Lower leg skin (tissue), 4 donors: ENCODE data around the gene RAP1GAP. TPM values are rescaled to one million over a fixed set of nuclear protein-coding genes. Genes with fewer than 3 reads are reported as not detected.
"Not testable (repeated sequence)": the region's sequence is repeated elsewhere in the genome, so short reads cannot be mapped to it uniquely, and the experiment has no call there.

Source experiments
- DNase-seq, 2 donors: peaks; one replicate each; pipeline ENCODE4 v3.0.0-alpha.2; 2019; ENCODE audit warnings: low spot score in 2 of 2
- H3K4me3 ChIP-seq: fragments of 200-600 bp; sonication (generic); 2 replicates; pipeline ENCODE4 v1.5.1; 2017; ENCODE audit warnings: mild to moderate bottlenecking, low read depth; ENCODE audit not compliant: poor library complexity, severe bottlenecking
- POLR2A ChIP-seq, 2 donors: fragments of 450-650 bp; IDR thresholded peaks; one replicate each; pipeline ENCODE4 v1.6.1; 2016 to 2017; ENCODE audit warnings: antibody characterized with exemption in 2 of 2, mild to moderate bottlenecking in 1 of 2, moderate library complexity in 1 of 2
- WGBS, 2 donors: methylation state at CpG; one replicate each; pipeline ENCODE4 v1.1.5; 2018; 5-methylcytosine and 5-hydroxymethylcytosine counted together
- intact Hi-C: fragments of 100-400 bp; cut with DNase I; formaldehyde crosslinking; loops from one replicate; pipeline ENCODE4 v1.15.0; 2023; ENCODE audit warnings: low total_unique reads
- total RNA-seq, 4 donors: library from RNA; depleted of rRNA; stranded (reverse); fragments of >200 nt; gene quantifications; one replicate each; pipeline ENCODE4 v1.1.0, GENCODE V29; 2016
- TF ChIP-seq, protein P1 (sequence below), 3 donors: fragments of 450-650 bp; IDR thresholded peaks; one replicate each; pipeline ENCODE4 v1.5.1; 2016; ENCODE audit warnings: antibody characterized with exemption in 3 of 3, mild to moderate bottlenecking in 3 of 3, moderate library complexity in 2 of 3

The RAP1GAP gene
- total RNA-seq, 4 donors from 2014 or later: 1.3 to 4.0 (median 2.6) TPM

DNA sequence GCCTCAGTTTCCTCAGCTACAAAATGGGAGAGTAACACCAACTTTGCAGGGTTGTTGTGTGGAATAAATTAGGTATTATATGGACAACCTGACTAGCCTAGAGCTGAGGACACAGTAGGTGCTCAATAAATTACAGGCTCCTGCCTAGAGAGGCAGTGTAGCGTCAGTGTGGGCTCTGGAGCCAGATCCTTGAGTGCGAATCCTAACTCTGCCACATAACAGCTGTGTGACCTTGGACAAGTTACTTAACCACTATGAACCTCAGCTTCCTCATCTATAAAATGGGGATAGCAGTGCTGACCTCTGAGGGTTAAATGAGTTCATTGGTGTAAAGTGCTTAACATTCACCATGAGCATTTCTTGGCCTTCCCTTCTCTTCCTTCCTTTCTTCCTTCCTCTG lies 33.1 kb downstream of the RAP1GAP start:
- no peak for TF ChIP-seq POLR2A (IDR thresholded peaks at IDR 0.05)
- TF ChIP-seq, protein P1, sequence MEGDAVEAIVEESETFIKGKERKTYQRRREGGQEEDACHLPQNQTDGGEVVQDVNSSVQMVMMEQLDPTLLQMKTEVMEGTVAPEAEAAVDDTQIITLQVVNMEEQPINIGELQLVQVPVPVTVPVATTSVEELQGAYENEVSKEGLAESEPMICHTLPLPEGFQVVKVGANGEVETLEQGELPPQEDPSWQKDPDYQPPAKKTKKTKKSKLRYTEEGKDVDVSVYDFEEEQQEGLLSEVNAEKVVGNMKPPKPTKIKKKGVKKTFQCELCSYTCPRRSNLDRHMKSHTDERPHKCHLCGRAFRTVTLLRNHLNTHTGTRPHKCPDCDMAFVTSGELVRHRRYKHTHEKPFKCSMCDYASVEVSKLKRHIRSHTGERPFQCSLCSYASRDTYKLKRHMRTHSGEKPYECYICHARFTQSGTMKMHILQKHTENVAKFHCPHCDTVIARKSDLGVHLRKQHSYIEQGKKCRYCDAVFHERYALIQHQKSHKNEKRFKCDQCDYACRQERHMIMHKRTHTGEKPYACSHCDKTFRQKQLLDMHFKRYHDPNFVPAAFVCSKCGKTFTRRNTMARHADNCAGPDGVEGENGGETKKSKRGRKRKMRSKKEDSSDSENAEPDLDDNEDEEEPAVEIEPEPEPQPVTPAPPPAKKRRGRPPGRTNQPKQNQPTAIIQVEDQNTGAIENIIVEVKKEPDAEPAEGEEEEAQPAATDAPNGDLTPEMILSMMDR (IDR thresholded peaks at IDR 0.05): no peak
- intact Hi-C loops: no loop called here
- no peak for DNase-seq
- no peak overlapping the region for H3K4me3 ChIP-seq
- 94 to 96% methylated on average over 2 of the region's 2 CpGs for whole genome bisulfite sequencing, 2 donors

DNA sequence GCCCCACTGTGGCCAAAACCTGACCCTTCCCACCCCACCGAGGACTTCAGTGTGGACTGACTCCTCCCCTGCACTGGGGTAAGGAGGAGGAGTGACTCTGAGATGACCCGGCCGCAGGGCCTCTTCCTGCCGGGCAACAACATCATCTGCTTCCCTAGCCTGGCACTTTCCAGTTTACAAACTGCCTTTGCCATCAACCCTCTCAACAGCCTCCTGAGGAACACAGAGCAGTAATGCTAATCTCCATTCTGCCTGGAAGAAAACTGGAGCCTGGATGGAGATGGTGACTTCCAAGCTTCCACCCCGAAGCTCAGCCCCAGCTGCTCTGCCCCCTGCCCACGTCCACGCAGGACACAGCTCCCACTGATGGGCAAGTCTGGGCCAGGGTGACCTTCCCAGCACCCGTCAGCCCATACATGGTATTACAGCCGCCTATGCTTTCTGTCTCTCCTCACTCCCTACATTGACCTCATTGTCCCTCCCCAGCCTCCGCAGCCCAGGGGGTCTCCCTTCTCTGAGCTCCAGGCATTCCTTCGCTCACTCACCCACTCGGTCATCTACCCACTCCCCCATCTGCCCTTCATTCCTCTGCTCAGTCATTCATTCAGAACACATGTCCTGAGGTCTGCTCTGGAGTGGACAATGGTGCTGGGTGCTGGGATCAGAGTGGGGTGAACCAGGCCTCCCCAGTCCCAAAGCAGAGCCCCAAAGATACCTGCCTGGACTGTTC lies 34.2 kb downstream of the RAP1GAP start:
- intact Hi-C loops: no loop called here
- H3K4me3 ChIP-seq: no peak overlapping the region
- DNase-seq: no peak
- TF ChIP-seq, protein P1 (IDR thresholded peaks at IDR 0.05): no peak
- no peak for TF ChIP-seq POLR2A (IDR thresholded peaks at IDR 0.05)
- WGBS, 2 donors: 78 to 86% methylated on average over 12 of the region's 12 CpGs

- intact Hi-C loops: no loop called here
- DNase-seq: no peak
- TF ChIP-seq, protein P1 (IDR thresholded peaks at IDR 0.05): no peak
- TF ChIP-seq POLR2A (IDR thresholded peaks at IDR 0.05): no peak
- 71 to 87% methylated on average over 12 to 18 of the region's 18 CpGs for WGBS, 2 donors
- H3K4me3 ChIP-seq: no peak overlapping the region
Observed at GRCh38 chr1:21633992-21634805, 35.0 kb downstream of the RAP1GAP start.

GRCh38 chr1:21633141-21633755 lies 35.9 kb downstream of the RAP1GAP start:
- 77 to 81% methylated on average over 7 of the region's 7 CpGs for WGBS, 2 donors
- H3K4me3 ChIP-seq: no peak overlapping the region
- no peak for DNase-seq
- intact Hi-C loops: no loop called here
- TF ChIP-seq, protein P1 (IDR thresholded peaks at IDR 0.05): no peak
- no peak for TF ChIP-seq POLR2A (IDR thresholded peaks at IDR 0.05)

- TF ChIP-seq, protein P1 (IDR thresholded peaks at IDR 0.05): no peak
- no peak for TF ChIP-seq POLR2A (IDR thresholded peaks at IDR 0.05)
- intact Hi-C loops: no loop called here
- H3K4me3 ChIP-seq: no peak overlapping the region
- WGBS, 2 donors: 33 to 39% methylated on average over 14 to 19 of the region's 19 CpGs
- no peak for DNase-seq
Observed at GRCh38 chr1:21631944-21632887, 36.9 kb downstream of the RAP1GAP start.

- 84 to 89% methylated on average over 8 of the region's 8 CpGs for WGBS, 2 donors
- DNase-seq, intact Hi-C loops: not testable (repeated sequence)
Observed at GRCh38 chr1:21631590-21631943, 37.6 kb downstream of the RAP1GAP start.

More at GRCh38 chr1:21631590-21631943, 37.6 kb downstream of the RAP1GAP start:
- H3K4me3 ChIP-seq: not testable (repeated sequence)
